HG02798 (cell line): Measurements from ENCODE around the gene NCKIPSD.

Source experiments
- ATAC-seq: cut with Tn5 transposase; IDR thresholded peaks from one replicate; pipeline ENCODE4 v1.9.1; 2021; ENCODE audit warnings: mild to moderate bottlenecking; ENCODE audit not compliant: unreplicated experiment, poor library complexity

NCKIPSD gene

GRCh38 chr3:48697952-48698351 lies 12.2 kb upstream of the NCKIPSD start:
- no peak for ATAC-seq

- ATAC-seq = no peak
These were observed 10.9 kb upstream of the NCKIPSD start for GRCh38 chr3:48696601-48697000.

DNA sequence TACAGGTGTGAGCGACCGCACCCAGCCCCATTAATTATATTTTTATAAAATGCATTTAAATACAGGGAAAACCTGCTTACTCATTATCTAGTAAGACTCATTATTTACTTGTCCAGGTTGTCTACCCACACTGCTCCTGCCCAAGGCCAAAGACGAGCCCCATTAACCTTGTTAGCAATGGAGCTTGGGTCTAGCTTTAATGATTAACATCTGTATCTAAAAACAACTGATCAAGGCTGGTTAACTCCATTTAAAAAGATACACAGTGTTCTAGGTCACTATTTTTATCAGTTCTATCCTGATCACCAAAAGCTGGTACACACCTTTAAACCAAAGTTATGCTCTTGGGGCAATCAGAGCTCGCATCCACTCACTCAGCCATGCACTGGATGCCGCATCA lies 10.4 kb upstream of the NCKIPSD start:
- ATAC-seq = no peak

- ATAC-seq = no peak
These were observed 9.7 kb upstream of the NCKIPSD start for GRCh38 chr3:48695393-48695753.

DNA sequence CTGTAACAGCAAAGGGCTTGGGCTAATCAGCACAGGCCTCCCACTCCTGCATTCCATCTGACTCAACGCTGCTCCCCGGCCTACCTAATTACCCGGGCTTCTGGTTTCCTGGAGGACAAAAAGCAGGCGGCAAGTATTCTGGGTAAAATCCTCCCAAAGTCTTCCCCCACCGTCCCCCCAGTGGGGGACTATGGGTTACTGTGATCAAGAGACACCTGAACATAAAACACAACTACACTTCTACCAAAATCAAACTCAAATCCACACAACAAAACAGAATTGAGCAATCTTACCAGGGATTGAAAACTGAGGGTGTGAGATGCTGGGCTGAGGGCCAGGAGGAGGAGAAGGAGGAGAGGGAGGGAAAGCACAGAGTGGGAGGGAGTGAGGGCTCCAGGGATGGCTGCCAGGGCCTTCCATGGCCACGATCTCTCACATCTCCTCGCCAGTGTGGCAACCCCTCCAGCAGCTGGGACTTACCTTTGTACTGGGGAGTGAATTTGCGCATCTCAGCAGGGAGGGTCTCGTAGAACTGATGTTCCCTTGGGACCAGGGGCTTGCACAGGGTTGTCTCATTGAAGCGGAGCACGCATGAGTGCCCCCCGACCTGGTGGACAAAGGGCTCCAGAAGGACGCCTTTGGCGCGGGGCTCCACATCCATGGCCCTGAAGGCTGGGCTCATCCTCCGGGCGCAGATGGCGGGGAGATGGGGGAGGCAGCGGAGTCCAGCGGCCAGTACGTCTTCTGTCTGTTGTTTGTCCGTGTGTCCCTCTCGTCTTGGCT lies 9.1 kb upstream of the NCKIPSD start:
- ATAC-seq = no peak

DNA sequence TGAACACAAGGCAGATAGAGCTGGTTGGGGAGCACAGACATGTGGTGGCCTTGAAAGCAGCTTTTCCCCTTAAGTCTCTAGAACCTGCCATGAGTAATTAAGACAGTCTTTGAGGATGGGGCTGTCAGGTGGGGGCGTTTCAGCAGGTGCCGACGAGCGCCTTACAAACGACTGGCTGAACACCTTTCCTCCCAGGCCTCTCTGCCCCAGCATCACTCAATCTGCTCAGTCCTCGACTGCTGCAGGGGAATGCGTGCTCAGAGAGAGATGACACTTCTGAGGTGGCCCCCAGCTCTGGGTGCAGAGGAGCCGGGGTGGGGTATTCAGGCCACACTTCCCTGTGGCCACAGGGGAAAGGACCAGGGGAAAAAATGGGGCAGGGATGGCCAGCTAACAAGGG lies 8.1 kb upstream of the NCKIPSD start:
- no peak for ATAC-seq

GRCh38 chr3:48692551-48692950 lies 6.8 kb upstream of the NCKIPSD start:
- ATAC-seq = no peak

- ATAC-seq = no peak
These were observed 5.2 kb upstream of the NCKIPSD start for GRCh38 chr3:48690846-48691458.

- ATAC-seq = no peak
These were observed 3.7 kb upstream of the NCKIPSD start for GRCh38 chr3:48689384-48689783.

DNA sequence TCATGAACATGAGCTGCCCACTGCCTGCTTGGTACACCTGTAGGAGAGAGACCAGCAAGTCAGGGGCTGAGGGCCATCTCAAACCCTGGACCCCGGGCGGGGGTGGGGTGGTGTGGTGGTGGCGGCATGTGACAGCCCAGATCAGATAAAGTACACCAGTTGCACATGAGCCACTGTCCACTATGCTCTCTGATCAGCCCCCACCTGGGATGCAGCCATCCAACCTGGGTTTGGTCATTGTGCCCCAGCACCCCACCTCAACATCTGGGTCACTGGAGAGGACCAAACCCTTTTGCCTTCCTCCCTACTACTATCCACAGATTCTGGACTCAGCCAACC lies 3.0 kb upstream of the NCKIPSD start:
- ATAC-seq = no peak

DNA sequence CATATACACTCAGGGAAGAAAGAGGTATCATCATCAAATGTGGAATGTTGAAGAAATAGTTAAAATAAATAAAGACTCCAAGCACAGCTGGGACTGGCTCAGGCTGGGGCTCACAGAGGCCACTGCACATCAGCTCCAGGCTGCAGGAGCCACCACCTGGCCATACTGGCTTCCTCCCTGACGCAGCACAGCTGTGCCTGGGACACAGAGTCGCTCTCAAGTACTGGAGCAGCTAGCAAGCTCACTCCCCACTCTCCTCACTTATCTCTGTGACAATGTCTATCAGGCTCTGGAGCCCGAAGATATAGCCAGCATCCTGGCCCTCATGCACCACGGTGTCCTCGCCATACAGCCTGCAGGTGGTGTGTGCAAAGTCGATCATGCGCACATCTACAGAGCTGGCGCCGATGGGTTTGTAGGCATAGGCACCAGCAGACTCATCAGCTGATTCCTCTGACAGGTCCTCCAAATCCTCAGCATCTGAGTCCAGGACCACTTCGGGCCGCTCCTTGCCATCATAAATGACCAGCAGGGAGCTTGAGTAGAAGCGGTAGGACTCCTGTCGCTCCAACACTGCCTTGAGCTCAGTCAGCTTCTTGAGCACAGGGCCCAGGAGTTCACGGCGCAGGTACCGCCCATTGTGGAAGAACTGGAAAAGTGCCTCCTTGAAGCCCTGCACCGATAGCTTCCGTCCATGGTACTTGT lies 2.5 kb upstream of the NCKIPSD start:
- no peak for ATAC-seq

- ATAC-seq = no peak
These were observed 1.5 kb upstream of the NCKIPSD start for GRCh38 chr3:48687220-48687678.

- no peak for ATAC-seq
These were observed 964 bp upstream of the NCKIPSD start for GRCh38 chr3:48686538-48687219.

DNA sequence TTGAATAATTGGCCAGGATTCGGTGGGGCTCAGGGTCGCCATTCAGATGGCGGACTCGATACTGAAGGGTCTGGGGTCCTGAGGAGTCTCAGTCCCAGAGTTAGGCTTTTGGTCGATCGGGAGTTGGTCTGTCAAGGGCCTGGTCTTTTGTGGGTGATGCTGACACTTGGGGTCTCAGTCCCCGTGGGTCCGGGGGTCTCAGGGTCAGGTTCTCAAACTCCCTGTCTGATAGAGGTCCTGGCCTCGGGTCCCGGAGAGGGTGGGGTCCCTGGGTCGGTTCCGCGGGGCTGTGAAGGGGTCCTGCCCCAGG lies 467 bp downstream of the NCKIPSD start:
- ATAC-seq = no peak

GRCh38 chr3:48684480-48685143 lies 1.1 kb downstream of the NCKIPSD start:
- no peak for ATAC-seq

DNA sequence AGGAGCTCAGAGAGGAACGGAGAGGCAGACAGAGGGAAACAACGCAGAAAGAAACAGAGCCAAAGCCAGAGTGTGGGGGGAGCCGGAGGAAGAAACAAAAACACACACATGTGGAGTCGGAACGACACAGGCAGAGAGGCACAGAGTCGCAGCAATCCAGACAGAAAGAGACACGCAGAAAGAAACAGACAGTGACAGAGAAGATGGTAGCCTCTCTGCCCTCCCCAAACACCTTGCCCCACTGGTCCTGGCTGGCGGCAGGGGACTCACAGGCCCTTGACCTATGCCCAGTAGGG lies 1.7 kb downstream of the NCKIPSD start:
- no peak for ATAC-seq

GRCh38 chr3:48682786-48683185 lies 2.9 kb downstream of the NCKIPSD start:
- ATAC-seq = no peak

- no peak for ATAC-seq
These were observed 3.6 kb downstream of the NCKIPSD start for GRCh38 chr3:48681974-48682610.

- ATAC-seq = no peak
These were observed 4.2 kb downstream of the NCKIPSD start for GRCh38 chr3:48681541-48681880.

DNA sequence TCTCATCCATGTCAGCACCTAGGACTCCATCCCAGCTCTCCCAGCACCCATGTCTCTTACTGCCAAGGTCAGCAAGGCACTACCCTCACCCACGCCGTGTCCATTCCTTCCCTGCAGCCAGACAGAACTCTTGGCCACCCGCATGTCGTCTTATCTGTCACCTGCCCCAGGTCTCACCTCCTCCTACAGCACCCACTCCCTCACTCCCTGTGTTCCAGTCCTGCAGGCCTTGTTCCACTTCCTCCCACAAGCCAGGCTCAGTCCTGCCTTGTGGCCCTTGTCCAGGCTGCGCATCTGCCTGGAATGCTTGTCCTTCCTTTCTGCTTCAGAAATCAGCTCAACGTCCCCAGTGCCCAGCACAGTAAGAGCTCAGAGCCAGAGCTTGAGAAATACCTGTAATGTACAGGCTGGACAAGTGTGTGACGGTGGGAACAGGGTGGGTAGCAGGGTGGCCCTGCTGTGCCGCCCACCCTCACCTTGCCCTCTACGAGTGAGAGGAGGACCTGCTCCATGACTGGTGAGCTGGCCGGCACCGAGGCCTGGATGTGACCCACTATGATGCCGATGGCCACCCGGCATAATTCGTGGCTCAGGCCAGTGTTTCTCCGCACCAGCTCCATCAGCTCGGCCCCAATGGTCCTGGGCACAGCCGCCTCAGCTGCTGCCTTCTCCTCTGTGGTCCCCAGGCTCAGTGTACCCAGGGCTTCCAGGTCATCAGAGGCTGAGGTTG lies 4.7 kb downstream of the NCKIPSD start:
- no peak for ATAC-seq
